HepG2 (cell line): ENCODE results near the gene BABAM2. TPM values are rescaled to one million over a fixed set of nuclear protein-coding genes. Genes with fewer than 3 reads are reported as not detected.

Experiments used
- ATAC-seq: fragments of 200-7000 bp; cut with Tn5 transposase; 3 replicates; pipeline ENCODE4 v1.9.1; 2020; ENCODE audit warnings: mild to moderate bottlenecking, moderate library complexity
- BruUV-seq: library from RNA; stranded (reverse); fragments of 400-500 nt; replicated peaks from 2 replicates; lab custom pipeline; 2021; lab: Mats Ljungman, UMichigan
- CTCF ChIA-PET: fragments of 300-600 bp; formaldehyde crosslinking; extraction: SDS; loops from one replicate; lab custom pipeline; 2021; ENCODE audit warnings: low total read pairs, inconsistent platforms, low intra/inter-chr PET ratio; lab: Yijun Ruan, JAX
- POLR2A ChIA-PET: fragments of 350-600 bp; sonication (Branson Sonifier 250); formaldehyde crosslinking; loops from one replicate; lab custom pipeline; 2020; ENCODE audit warnings: antibody characterized with exemption, inconsistent platforms; lab: Yijun Ruan, JAX
- DNase-seq: peaks from one replicate; pipeline ENCODE4 v3.0.0-alpha.2; 2015; ENCODE audit warnings: low spot score
- FAIRE-seq: peaks from 3 replicates; lab custom pipeline; 2011; peaks lifted over from hg19 to GRCh38; lab: Jason Lieb, UNC
- H2AFZ ChIP-seq: one replicate; pipeline ENCODE4 v1.6.1; 2011; ENCODE audit warnings: low read length, inconsistent platforms
- H3K27ac ChIP-seq: fragments of 300-600 bp; 3 replicates; pipeline ENCODE4 v1.8.0; 2011; ENCODE audit warnings: mixed run types, mild to moderate bottlenecking, mixed read lengths, low read length, inconsistent platforms; ENCODE audit not compliant: insufficient read depth; ENCODE audit errors: extremely low read length
- H3K27me3 ChIP-seq, 2 experiments: fragments of 200-600 bp in 1 of 2; 2 replicates in 1 of 2; 3 replicates in 1 of 2; pipeline versions ENCODE4 v1.6.0 to v1.8.0; 2011; ENCODE audit warnings: low read length in 2 of 2, mild to moderate bottlenecking in 2 of 2, moderate library complexity in 2 of 2, inconsistent platforms in 1 of 2; ENCODE audit not compliant: insufficient read depth in 2 of 2, control insufficient read depth in 1 of 2
- H3K36me3 ChIP-seq, 2 experiments: fragments of 200-600 bp in 1 of 2; replicated peaks in 1 of 2; 2 replicates in 1 of 2; 3 replicates in 1 of 2; pipeline versions ENCODE4 v1.5.1 to v1.8.0; 2011; ENCODE audit warnings: low read length in 2 of 2, inconsistent platforms in 1 of 2; ENCODE audit not compliant: insufficient read depth in 2 of 2, control insufficient read depth in 1 of 2
- H3K4me1 ChIP-seq: 2 replicates; pipeline ENCODE4 v1.5.1; 2012; ENCODE audit warnings: low read length, inconsistent platforms; ENCODE audit not compliant: insufficient read depth
- H3K4me2 ChIP-seq: 2 replicates; pipeline ENCODE4 v1.6.0; 2011; ENCODE audit warnings: low read depth, low read length, inconsistent platforms
- H3K4me3 ChIP-seq, 3 experiments: fragments of 200-600 bp in 1 of 3; sonication (generic), shearing (Covaris generic) in 1 of 3; replicated peaks in 1 of 3; 2 replicates each; pipeline ENCODE4 v1.5.1; 2011 to 2016; ENCODE audit warnings: low read length in 3 of 3, inconsistent platforms in 2 of 3, low read depth in 2 of 3, mild to moderate bottlenecking in 2 of 3, control low read depth in 1 of 3, mixed read lengths in 1 of 3; ENCODE audit not compliant: insufficient read depth in 1 of 3
- H3K79me2 ChIP-seq: one replicate; pipeline ENCODE4 v1.6.1; 2011; ENCODE audit warnings: low read length, inconsistent platforms; ENCODE audit not compliant: insufficient read depth
- H3K9ac ChIP-seq: 2 replicates; pipeline ENCODE4 v1.6.0; 2011; ENCODE audit warnings: mild to moderate bottlenecking, low read depth, low read length, inconsistent platforms; ENCODE audit not compliant: insufficient read depth
- H3K9me3 ChIP-seq: 2 replicates; pipeline ENCODE4 v1.5.1; 2012; ENCODE audit warnings: mild to moderate bottlenecking, low read length
- H4K20me1 ChIP-seq: 2 replicates; pipeline ENCODE4 v1.6.0; 2011; ENCODE audit warnings: inconsistent platforms, mild to moderate bottlenecking, low read length, moderate library complexity; ENCODE audit not compliant: insufficient read depth
- AHR ChIP-seq: IDR thresholded peaks from 2 replicates; pipeline ENCODE4 v1.6.1; 2018; ENCODE audit warnings: missing genetic modification reagents, missing compliant biosample characterization
- CEBPB ChIP-seq: IDR thresholded peaks from 2 replicates; pipeline ENCODE4 v1.6.1; 2011; ENCODE audit warnings: low read depth, low read length, improper control_type of control experiment, borderline replicate concordance
- CREB1 ChIP-seq, 2 experiments: fragments of 450-650 bp in 1 of 2; IDR thresholded peaks; 2 replicates each; pipeline ENCODE4 v1.6.1; 2016 to 2017; ENCODE audit warnings: control low read depth in 1 of 2, mild to moderate bottlenecking in 1 of 2, missing compliant biosample characterization in 1 of 2, missing genetic modification characterization in 1 of 2
- GABPA ChIP-seq, 2 experiments: IDR thresholded peaks; 2 replicates each; pipeline ENCODE4 v1.6.1; 2011 to 2016; ENCODE audit warnings: low read depth in 2 of 2, low read length in 1 of 2, missing biosample characterization in 1 of 2, missing genetic modification characterization in 1 of 2
- MAFF ChIP-seq: IDR thresholded peaks from 2 replicates; pipeline ENCODE4 v1.6.1; 2011; ENCODE audit warnings: low read depth, low read length, improper control_type of control experiment
- ZNF3 ChIP-seq: IDR thresholded peaks from 2 replicates; pipeline ENCODE4 v1.7.0; 2017; ENCODE audit warnings: inconsistent platforms
- ZNF335 ChIP-seq: sonication (generic); formaldehyde crosslinking; IDR thresholded peaks from 2 replicates; pipeline ENCODE4 v1.4.0; 2020; ENCODE audit warnings: missing genetic modification reagents
- ZNF589 ChIP-seq: sonication (generic); formaldehyde crosslinking; conservative IDR thresholded peaks from 2 replicates; pipeline ENCODE4 v1.8.0; 2022; ENCODE audit warnings: mild to moderate bottlenecking, moderate library complexity, missing genetic modification reagents
- ZSCAN21 ChIP-seq: sonication (generic); formaldehyde crosslinking; IDR thresholded peaks from 2 replicates; pipeline ENCODE4 v1.8.0; 2022; ENCODE audit warnings: mild to moderate bottlenecking, missing genetic modification reagents, moderate library complexity, borderline replicate concordance
- WGBS: methylation state at CpG from one replicate; pipeline ENCODE4 v1.1.6; 2017; ENCODE audit warnings: low lambda C conversion rate; 5-methylcytosine and 5-hydroxymethylcytosine counted together
- in situ Hi-C: cut with HindIII; loops from 2 replicates; pipeline ENCODE4 v1.10.0; 2017; ENCODE audit warnings: low pct_unique_long_range_greater_than_20kb; ENCODE audit not compliant: extremely low pct_ligation_motif_present
- intact Hi-C: fragments of 100-400 bp; cut with micrococcal nuclease; formaldehyde crosslinking; loops from one replicate; pipeline ENCODE4 v1.10.0; 2022; ENCODE audit not compliant: unreplicated experiment
- polyA plus RNA-seq, 8 experiments: library from polyadenylated mRNA; depleted of rRNA in 3 of 8; stranded (reverse) in 7 of 8; unstranded in 1 of 8; fragments of >200 nt; fragmentation: Illumina TruSeq in 4 of 8; extraction: Trizol in 4 of 8; gene quantifications; 2 replicates each; pipeline versions ENCODE4 v1.2.1 to v1.2.3, GENCODE V29; 2011 to 2016; ENCODE audit warnings: low read depth in 4 of 8, missing spikeins in 1 of 8, mixed read lengths in 1 of 8; ENCODE audit not compliant: insufficient read depth in 1 of 8
- total RNA-seq, 5 experiments: library from RNA; depleted of rRNA; stranded (reverse); fragments of >200 nt; fragmentation: Illumina TruSeq; extraction: Trizol; gene quantifications; 2 replicates each; pipeline ENCODE4 v1.2.3, GENCODE V29; 2016; ENCODE audit warnings: low read depth in 1 of 5
- TF ChIP-seq, protein P1 (sequence below): sonication (generic); formaldehyde crosslinking; IDR thresholded peaks from 2 replicates; pipeline ENCODE4 v1.5.0; 2020; ENCODE audit warnings: mild to moderate bottlenecking, missing genetic modification reagents

Gene BABAM2
- total and polyA plus RNA-seq, 2 of the 13 experiments (the other 11 are each of a cell fraction or from before 2014, with no cell fraction given): 24.9 to 28.0 TPM

DNA sequence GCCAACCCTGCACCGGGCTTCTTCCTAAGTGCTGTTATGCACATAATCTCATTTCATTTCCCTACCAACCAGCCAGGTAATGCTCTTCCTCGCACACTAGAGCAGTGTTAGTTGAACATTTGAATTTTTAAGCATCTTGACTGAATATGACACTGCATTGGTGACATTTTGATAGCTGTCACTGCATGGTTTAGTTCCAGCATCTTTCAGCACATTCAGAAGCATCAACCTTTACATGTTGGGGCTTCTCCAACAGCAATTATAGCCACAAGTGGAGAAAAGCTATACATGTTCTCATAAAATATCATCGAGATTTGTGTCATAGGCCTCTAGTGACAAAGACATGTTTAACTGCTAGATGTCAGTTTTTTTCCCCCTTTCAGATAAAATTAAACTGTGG lies 272.0 kb downstream of the BABAM2 start:
- no TSS peak for BruUV-seq
- no peak for FAIRE-seq
- Histone ChIP-seq H3K27me3 (no peaks in the 10 kb centered on the region), H2AFZ (no peak overlapping the region), H3K36me3 (no peaks in the 10 kb centered on the region)
- 95% methylated on average over 3 of the region's 3 CpGs for WGBS
- no peak for TF ChIP-seq CEBPB
- 0 out of 2 replicates have a peak, but pooled peaks have one; percentile 5 for TF ChIP-seq CREB1 (IDR thresholded peaks at IDR 0.05)
- no peak for TF ChIP-seq CREB1 (CRISPR knock-in tag; IDR thresholded peaks at IDR 0.05)
- TF ChIP-seq, all 625 proteins: peak for 1
- H3K27ac ChIP-seq: no peak overlapping the region
- H3K9ac ChIP-seq: no peak overlapping the region
- H3K9me3 ChIP-seq: no peaks in the 10 kb centered on the region
- H3K4me2 ChIP-seq: no peak overlapping the region
- no peak overlapping the region for H3K4me3 ChIP-seq
- DNase-seq (no peak), ATAC-seq (no peak)
- in situ Hi-C loops: no loop called here
- no peaks in the 10 kb centered on the region for H3K4me1 ChIP-seq
- intact Hi-C loops: no loop called here
- no peaks in the 10 kb centered on the region for H4K20me1 ChIP-seq
- POLR2A ChIA-PET: no interaction called here
- CTCF ChIA-PET: no interaction called here
- H3K79me2 ChIP-seq: no peaks in the 10 kb centered on the region

DNA sequence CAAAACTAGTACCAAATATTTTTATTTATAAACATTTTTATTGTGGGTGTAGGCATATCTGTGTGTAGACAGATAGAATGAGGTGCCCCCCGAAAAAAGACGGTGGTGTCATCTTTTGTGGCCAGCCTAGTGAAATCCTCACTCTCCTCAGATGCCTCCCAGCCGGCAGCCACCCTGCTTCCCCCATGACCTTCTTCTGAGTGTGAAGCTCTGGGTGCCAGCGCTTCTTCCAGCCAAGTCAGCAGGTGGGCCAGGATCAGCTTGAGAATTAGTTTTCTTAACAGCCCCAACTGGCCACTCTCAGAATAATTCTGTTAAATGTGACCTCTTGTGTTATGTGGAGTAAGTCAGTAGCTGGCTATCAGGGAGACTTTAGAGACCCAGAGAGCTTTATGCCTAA lies 272.5 kb downstream of the BABAM2 start:
- FAIRE-seq: no peak
- BruUV-seq: no TSS peak

More for the DNA sequence above, 272.5 kb downstream of the BABAM2 start:
- 96% methylated on average over 4 of the region's 4 CpGs for WGBS
- Histone ChIP-seq H3K4me2 (no peak overlapping the region), H3K4me3 (no peak overlapping the region), H3K4me1 (no peaks in the 10 kb centered on the region), H3K79me2 (no peaks in the 10 kb centered on the region), H4K20me1 (no peaks in the 10 kb centered on the region), H3K27ac (no peak overlapping the region), H2AFZ (no peak overlapping the region), H3K9ac (no peak overlapping the region), H3K27me3 (no peaks in the 10 kb centered on the region), H3K9me3 (no peaks in the 10 kb centered on the region), H3K36me3 (no peaks in the 10 kb centered on the region)
- intact Hi-C loops (no loop called here), in situ Hi-C loops (no loop called here)
- DNase-seq: no peak
- ATAC-seq: no peak
- ChIA-PET CTCF (no interaction called here), POLR2A (no interaction called here)
- no peak for TF ChIP-seq ZNF589 (CRISPR knock-in tag)
- TF ChIP-seq ZNF3 (CRISPR knock-in tag): no peak
- no peak for TF ChIP-seq MAFF
- no peak for TF ChIP-seq ZSCAN21 (CRISPR knock-in tag)
- TF ChIP-seq ZNF335 (CRISPR knock-in tag): no peak
- TF ChIP-seq AHR: no peak
- no peak for TF ChIP-seq GABPA (IDR thresholded peaks at IDR 0.05; ENCODE audit: low read depth, low read length)
- TF ChIP-seq GABPA (CRISPR knock-in tag; IDR thresholded peaks at IDR 0.05; ENCODE audit: low read depth): no peak
- TF ChIP-seq, protein P1, sequence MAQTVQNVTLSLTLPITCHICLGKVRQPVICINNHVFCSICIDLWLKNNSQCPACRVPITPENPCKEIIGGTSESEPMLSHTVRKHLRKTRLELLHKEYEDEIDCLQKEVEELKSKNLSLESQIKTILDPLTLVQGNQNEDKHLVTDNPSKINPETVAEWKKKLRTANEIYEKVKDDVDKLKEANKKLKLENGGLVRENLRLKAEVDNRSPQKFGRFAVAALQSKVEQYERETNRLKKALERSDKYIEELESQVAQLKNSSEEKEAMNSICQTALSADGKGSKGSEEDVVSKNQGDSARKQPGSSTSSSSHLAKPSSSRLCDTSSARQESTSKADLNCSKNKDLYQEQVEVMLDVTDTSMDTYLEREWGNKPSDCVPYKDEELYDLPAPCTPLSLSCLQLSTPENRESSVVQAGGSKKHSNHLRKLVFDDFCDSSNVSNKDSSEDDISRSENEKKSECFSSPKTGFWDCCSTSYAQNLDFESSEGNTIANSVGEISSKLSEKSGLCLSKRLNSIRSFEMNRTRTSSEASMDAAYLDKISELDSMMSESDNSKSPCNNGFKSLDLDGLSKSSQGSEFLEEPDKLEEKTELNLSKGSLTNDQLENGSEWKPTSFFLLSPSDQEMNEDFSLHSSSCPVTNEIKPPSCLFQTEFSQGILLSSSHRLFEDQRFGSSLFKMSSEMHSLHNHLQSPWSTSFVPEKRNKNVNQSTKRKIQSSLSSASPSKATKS (CRISPR knock-in tag): no peak
